Neural cell (in vitro differentiated cells): Measurements from ENCODE around the gene RASSF8. TPM values are rescaled to one million over a fixed set of nuclear protein-coding genes. Genes with fewer than 3 reads are reported as not detected.

Experiments
- H2AFZ ChIP-seq: fragments of 200-600, 300-800 bp; sonication (generic), shearing (Covaris generic); 2 replicates; pipeline ENCODE4 v1.6.0; 2014; ENCODE audit warnings: low read depth, mild to moderate bottlenecking, antibody characterized with exemption, low read length, moderate library complexity
- H3F3A ChIP-seq: fragments of 200-600 bp; shearing (Covaris generic); 2 replicates; pipeline ENCODE4 v1.6.1; 2016; ENCODE audit warnings: mild to moderate bottlenecking, moderate library complexity, mixed read lengths, antibody characterized with exemption, low read length; ENCODE audit not compliant: insufficient read depth, poor library complexity, severe bottlenecking
- H3K27ac ChIP-seq: fragments of 200-600, 300-800 bp; sonication (generic), shearing (Covaris generic); 2 replicates; pipeline ENCODE4 v1.5.1; 2014; ENCODE audit warnings: mild to moderate bottlenecking, low read length, moderate library complexity
- H3K27me3 ChIP-seq: fragments of 300-800, 200-600 bp; sonication (generic), shearing (Covaris generic); 2 replicates; pipeline ENCODE4 v1.6.0; 2014; ENCODE audit warnings: mild to moderate bottlenecking, low read depth, low read length, moderate library complexity; ENCODE audit not compliant: insufficient read depth
- H3K36me3 ChIP-seq: fragments of 300-800, 200-600 bp; sonication (generic), shearing (Covaris generic); 2 replicates; pipeline ENCODE4 v1.5.1; 2014; ENCODE audit warnings: mild to moderate bottlenecking, antibody characterized with exemption, low read length, moderate library complexity; ENCODE audit not compliant: insufficient read depth
- H3K4me2 ChIP-seq: fragments of 300-800, 200-600 bp; sonication (generic), shearing (Covaris generic); 2 replicates; pipeline ENCODE4 v1.6.0; 2014; ENCODE audit warnings: mild to moderate bottlenecking, low read length
- H3K4me3 ChIP-seq: fragments of 300-800, 200-600 bp; sonication (generic), shearing (Covaris generic); 2 replicates; pipeline ENCODE4 v1.5.1; 2014; ENCODE audit warnings: mild to moderate bottlenecking, low read length, moderate library complexity
- H3K79me2 ChIP-seq: fragments of 200-600 bp; shearing (Covaris generic); replicated peaks from 2 replicates; pipeline ENCODE4 v1.6.0; 2014; ENCODE audit warnings: mild to moderate bottlenecking, low read length, moderate library complexity; ENCODE audit not compliant: insufficient read depth
- H3K9ac ChIP-seq: fragments of 300-800, 200-600 bp; sonication (generic), shearing (Covaris generic); 2 replicates; pipeline ENCODE4 v1.6.1; 2016; ENCODE audit warnings: mild to moderate bottlenecking, low read length, mixed read lengths
- H3K9me2 ChIP-seq: fragments of 200-600 bp; shearing (Covaris generic); 2 replicates; pipeline ENCODE4 v1.6.1; 2016; ENCODE audit warnings: mild to moderate bottlenecking, low read length, mixed read lengths; ENCODE audit not compliant: insufficient read depth
- H3K9me3 ChIP-seq: fragments of 200-600, 300-800 bp; sonication (generic), shearing (Covaris generic); 2 replicates; pipeline ENCODE4 v1.6.1; 2016; ENCODE audit warnings: mild to moderate bottlenecking, mixed run types, low read length, moderate library complexity, mixed read lengths
- H4K20me1 ChIP-seq: fragments of 200-600 bp; shearing (Covaris generic); 2 replicates; pipeline ENCODE4 v1.6.1; 2016; ENCODE audit warnings: mild to moderate bottlenecking, mixed run types; ENCODE audit not compliant: insufficient read depth
- CTCF ChIP-seq: fragments of 450-650 bp; IDR thresholded peaks from 2 replicates; pipeline ENCODE4 v1.5.1; 2014; ENCODE audit warnings: antibody characterized with exemption, mild to moderate bottlenecking, moderate library complexity; ENCODE audit not compliant: poor library complexity, severe bottlenecking
- EP300 ChIP-seq: fragments of 450-650 bp; conservative IDR thresholded peaks from 2 replicates; pipeline ENCODE4 v1.6.1; 2014; ENCODE audit warnings: antibody characterized with exemption, mild to moderate bottlenecking, moderate library complexity; ENCODE audit not compliant: poor library complexity, severe bottlenecking
- EZH2 ChIP-seq: fragments of 200-600, 300-800 bp; shearing (Covaris generic), sonication (generic); IDR thresholded peaks from 2 replicates; pipeline ENCODE4 v1.6.1; 2014; ENCODE audit warnings: antibody characterized with exemption, low read length, borderline replicate concordance, mild to moderate bottlenecking; ENCODE audit not compliant: insufficient read depth, poor library complexity, severe bottlenecking
- MXI1 ChIP-seq: fragments of 450-650 bp; conservative IDR thresholded peaks from 2 replicates; pipeline ENCODE4 v1.6.1; 2014; ENCODE audit warnings: antibody characterized with exemption, mild to moderate bottlenecking; ENCODE audit not compliant: poor library complexity, severe bottlenecking
- POLR2AphosphoS5 ChIP-seq: IDR thresholded peaks from 2 replicates; pipeline ENCODE4 v1.6.1; 2012
- RAD21 ChIP-seq: fragments of 450-650 bp; conservative IDR thresholded peaks from 2 replicates; pipeline ENCODE4 v1.6.1; 2014; ENCODE audit warnings: antibody characterized with exemption, mild to moderate bottlenecking, moderate library complexity
- REST ChIP-seq: IDR thresholded peaks from 2 replicates; pipeline ENCODE4 v1.6.1; 2012; ENCODE audit warnings: borderline replicate concordance
- SMC3 ChIP-seq: fragments of 450-650 bp; conservative IDR thresholded peaks from 2 replicates; pipeline ENCODE4 v1.6.1; 2014; ENCODE audit warnings: antibody characterized with exemption, mild to moderate bottlenecking, moderate library complexity; ENCODE audit not compliant: poor library complexity
- TAF1 ChIP-seq: IDR thresholded peaks from 2 replicates; pipeline ENCODE4 v1.6.1; 2012; ENCODE audit warnings: low read depth
- polyA plus RNA-seq: library from polyadenylated mRNA; depleted of rRNA; stranded (reverse); fragments of >200 nt; gene quantifications from 2 replicates; pipeline ENCODE4 v1.2.3, GENCODE V29; 2014

RASSF8 gene
- polyA plus RNA-seq, 1 donor from 2014 or later = 11.4 TPM

GRCh38 chr12:25988505-25988904, 30.0 kb downstream of the RASSF8 start:
- H3K27ac ChIP-seq = no peak overlapping the region
- no peak overlapping the region for H3K4me2 ChIP-seq
- no peaks in the 10 kb centered on the region for H3K9me3 ChIP-seq
- no peak overlapping the region for H3K9ac ChIP-seq
- H3K9me2 ChIP-seq = no peaks in the 10 kb centered on the region
- no peaks in the 10 kb centered on the region for H4K20me1 ChIP-seq
- H3K4me3 ChIP-seq = no peak overlapping the region
- H3K27me3 ChIP-seq = no peaks in the 10 kb centered on the region
- peaks cover 56% of the 10 kb centered on the region for H3K79me2 ChIP-seq
- TF ChIP-seq EP300 (no peak), POLR2AphosphoS5 (no peak)
- H3F3A ChIP-seq = no peaks in the 10 kb centered on the region
- H2AFZ ChIP-seq = no peak overlapping the region
- no peaks in the 10 kb centered on the region for H3K36me3 ChIP-seq

GRCh38 chr12:25990495-25990894, 32.0 kb downstream of the RASSF8 start:
- Histone ChIP-seq H3K27me3 (no peaks in the 10 kb centered on the region), H2AFZ (no peak overlapping the region), H3K9me3 (no peaks in the 10 kb centered on the region), H4K20me1 (no peaks in the 10 kb centered on the region), H3K9me2 (no peaks in the 10 kb centered on the region), H3K36me3 (no peaks in the 10 kb centered on the region), H3F3A (no peaks in the 10 kb centered on the region), H3K79me2 (peaks cover 50% of the 10 kb centered on the region), H3K4me3 (no peak overlapping the region), H3K27ac (no peak overlapping the region), H3K9ac (no peak overlapping the region), H3K4me2 (no peak overlapping the region)
- TF ChIP-seq CTCF (no peak), MXI1 (no peak), SMC3 (no peak)

GRCh38 chr12:25992026-25992782, 33.7 kb downstream of the RASSF8 start:
- no peak overlapping the region for H3K4me3 ChIP-seq
- H3F3A ChIP-seq = no peaks in the 10 kb centered on the region
- H3K9me3 ChIP-seq = no peaks in the 10 kb centered on the region
- H3K79me2 ChIP-seq = peaks cover 45% of the 10 kb centered on the region
- TF ChIP-seq CTCF (no peak), RAD21 (no peak), MXI1 (no peak), EP300 (no peak), TAF1 (no peak), REST (no peak), POLR2AphosphoS5 (no peak), EZH2 (no peak), SMC3 (no peak)
- H3K27me3 ChIP-seq = no peaks in the 10 kb centered on the region
- H3K27ac ChIP-seq = no peak overlapping the region
- H3K9ac ChIP-seq = no peak overlapping the region
- H2AFZ ChIP-seq = no peak overlapping the region
- no peaks in the 10 kb centered on the region for H3K9me2 ChIP-seq
- no peaks in the 10 kb centered on the region for H3K36me3 ChIP-seq
- H3K4me2 ChIP-seq = no peak overlapping the region
- H4K20me1 ChIP-seq = no peaks in the 10 kb centered on the region
